ENCODE data around the gene TERT.

- TF ChIP-seq ATF2 (IDR thresholded peaks at IDR 0.05; ENCODE audit: low read length): no peak
- no peak for TF ChIP-seq BRCA1 (IDR thresholded peaks at IDR 0.05; ENCODE audit: low read depth, low read length)
- TF ChIP-seq SIN3A (conservative IDR thresholded peaks at IDR 0.05 in 1 of 2, IDR thresholded peaks at IDR 0.05 in 1 of 2; ENCODE audit: low read depth in 1 of 2, low read length in 2 of 2): no peak
- no peak for TF ChIP-seq JUN (IDR thresholded peaks at IDR 0.05; ENCODE audit: low read depth, low read length)
- TF ChIP-seq CHD2 (IDR thresholded peaks at IDR 0.05; ENCODE audit: low read length): no peak
- TF ChIP-seq GABPA (IDR thresholded peaks at IDR 0.05; ENCODE audit: borderline replicate concordance, insufficient read depth, low read length): no peak
- TF ChIP-seq SP1 (IDR thresholded peaks at IDR 0.05; ENCODE audit: low read depth, low read length): no peak
- no peak for TF ChIP-seq SUZ12 (IDR thresholded peaks at IDR 0.05; ENCODE audit: low read length)
- no peak for TF ChIP-seq CTCF (IDR thresholded peaks at IDR 0.05; ENCODE audit: control extremely low read depth in 1 of 3, insufficient read depth in 1 of 3, low read depth in 1 of 3, low read length in 3 of 3)
- no peak for TF ChIP-seq KDM1A (IDR thresholded peaks at IDR 0.05; ENCODE audit: borderline replicate concordance, low read length)
Observed at GRCh38 chr5:1316588-1317340, 21.9 kb upstream of the TERT start.
